Measurements from ENCODE around the gene LIPA.
"Not testable (repeated sequence)": the region's sequence is repeated elsewhere in the genome, so short reads cannot be mapped to it uniquely, and the experiment has no call there.

Gene LIPA

DNA sequence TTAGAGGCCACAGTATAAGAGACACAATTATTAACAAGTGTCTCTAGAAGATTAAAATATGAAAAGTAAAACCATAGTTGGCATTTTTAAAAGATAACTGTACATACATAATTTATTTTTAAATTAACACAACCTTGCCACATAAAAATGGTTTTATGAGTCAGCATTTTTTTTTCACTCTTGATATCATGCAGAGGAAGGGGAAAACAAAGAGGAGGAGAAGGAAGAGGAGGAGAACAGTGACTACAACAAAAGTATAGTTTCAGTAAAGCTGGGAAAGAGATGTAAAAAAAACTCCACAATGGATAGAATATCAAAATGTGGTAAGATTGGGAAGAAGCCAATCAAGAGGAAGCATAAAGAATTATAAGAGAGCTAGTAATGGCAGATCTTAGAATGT lies 78.5 kb downstream of the LIPA start:
- no peak for DNase-seq
- H3K4me3 ChIP-seq (ENCODE audit: insufficient read depth, low read depth, low read length, poor library complexity, severe bottlenecking): no peak overlapping the region
- H3K27me3 ChIP-seq (replicated peaks; ENCODE audit: control insufficient read depth, insufficient read depth, low read length, poor library complexity, severe bottlenecking): no peaks in the 10 kb centered on the region
- no peaks in the 10 kb centered on the region for H3K4me1 ChIP-seq (ENCODE audit: control insufficient read depth, insufficient read depth, low read length, poor library complexity, severe bottlenecking)
- no peak overlapping the region for H3K27ac ChIP-seq (ENCODE audit: insufficient read depth, low read length, poor library complexity, severe bottlenecking)
- no peaks in the 10 kb centered on the region for H3K9me3 ChIP-seq (ENCODE audit: control insufficient read depth, low read length)
- no peaks in the 10 kb centered on the region for H3K36me3 ChIP-seq (ENCODE audit: control insufficient read depth, insufficient read depth, low read length)

DNA sequence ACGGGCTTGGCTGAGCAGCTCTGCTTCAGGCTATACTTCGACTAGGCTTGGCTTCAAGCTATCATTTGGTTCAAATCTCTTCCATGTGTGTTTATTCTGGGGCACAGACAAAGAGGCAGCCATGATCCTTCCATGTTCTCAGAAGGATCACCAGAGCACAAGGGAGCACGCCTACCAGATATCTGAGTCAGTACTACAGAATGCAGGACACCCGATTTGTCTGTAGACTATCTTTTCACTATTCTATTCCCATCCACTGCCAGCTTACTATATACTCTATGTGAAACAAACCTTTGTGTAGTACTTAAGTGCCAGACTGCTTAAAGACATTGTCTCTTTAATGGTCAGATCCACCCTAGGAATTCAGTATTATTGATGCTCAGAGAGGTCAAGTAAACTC lies 79.6 kb downstream of the LIPA start:
- Histone ChIP-seq H3K36me3 (ENCODE audit: control insufficient read depth, insufficient read depth, low read length) (no peaks in the 10 kb centered on the region), H3K9me3 (ENCODE audit: control insufficient read depth, low read length) (no peaks in the 10 kb centered on the region), H3K27me3 (replicated peaks; ENCODE audit: control insufficient read depth, insufficient read depth, low read length, poor library complexity, severe bottlenecking) (no peaks in the 10 kb centered on the region), H3K27ac (ENCODE audit: insufficient read depth, low read length, poor library complexity, severe bottlenecking) (no peak overlapping the region), H3K4me3 (ENCODE audit: insufficient read depth, low read depth, low read length, poor library complexity, severe bottlenecking) (no peak overlapping the region), H3K4me1 (ENCODE audit: control insufficient read depth, insufficient read depth, low read length, poor library complexity, severe bottlenecking) (no peaks in the 10 kb centered on the region)
- DNase-seq: no peak

DNA sequence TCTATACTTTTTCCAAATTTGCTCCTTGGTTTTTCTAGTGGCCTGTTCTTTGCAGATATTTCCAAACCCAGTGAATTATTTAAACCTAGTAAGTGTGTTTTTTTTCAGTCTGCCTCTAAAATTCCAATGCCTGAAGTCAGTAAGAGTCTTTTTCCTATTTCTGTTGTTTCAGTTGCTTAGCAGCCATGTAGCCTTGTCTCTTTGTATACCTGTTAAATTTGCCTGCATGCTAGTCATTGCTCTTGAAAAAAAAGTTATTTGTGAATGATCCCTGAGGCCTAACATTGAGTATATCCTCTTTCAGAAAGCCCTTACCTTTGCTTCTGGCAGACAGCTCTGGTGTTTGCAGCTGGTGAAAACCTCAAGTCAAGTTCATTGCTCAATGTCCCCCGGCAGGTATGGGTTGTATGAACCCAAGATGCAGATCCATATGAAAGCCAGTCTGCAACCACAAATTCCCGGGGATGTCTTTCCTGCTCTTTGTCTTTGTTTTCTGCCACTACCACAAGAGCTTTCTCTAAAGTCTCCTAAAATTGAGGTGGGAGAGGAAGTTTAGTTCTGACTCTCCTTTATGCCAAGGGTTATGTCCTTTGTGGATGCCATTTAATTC lies 80.2 kb downstream of the LIPA start:
- Histone ChIP-seq H3K27me3 (replicated peaks; ENCODE audit: control insufficient read depth, insufficient read depth, low read length, poor library complexity, severe bottlenecking) (no peaks in the 10 kb centered on the region), H3K36me3 (ENCODE audit: control insufficient read depth, insufficient read depth, low read length) (no peaks in the 10 kb centered on the region), H3K27ac (ENCODE audit: insufficient read depth, low read length, poor library complexity, severe bottlenecking) (no peak overlapping the region), H3K4me1 (ENCODE audit: control insufficient read depth, insufficient read depth, low read length, poor library complexity, severe bottlenecking) (no peaks in the 10 kb centered on the region), H3K9me3 (ENCODE audit: control insufficient read depth, low read length) (no peaks in the 10 kb centered on the region), H3K4me3 (ENCODE audit: insufficient read depth, low read depth, low read length, poor library complexity, severe bottlenecking) (no peak overlapping the region)
- no peak for DNase-seq

DNA sequence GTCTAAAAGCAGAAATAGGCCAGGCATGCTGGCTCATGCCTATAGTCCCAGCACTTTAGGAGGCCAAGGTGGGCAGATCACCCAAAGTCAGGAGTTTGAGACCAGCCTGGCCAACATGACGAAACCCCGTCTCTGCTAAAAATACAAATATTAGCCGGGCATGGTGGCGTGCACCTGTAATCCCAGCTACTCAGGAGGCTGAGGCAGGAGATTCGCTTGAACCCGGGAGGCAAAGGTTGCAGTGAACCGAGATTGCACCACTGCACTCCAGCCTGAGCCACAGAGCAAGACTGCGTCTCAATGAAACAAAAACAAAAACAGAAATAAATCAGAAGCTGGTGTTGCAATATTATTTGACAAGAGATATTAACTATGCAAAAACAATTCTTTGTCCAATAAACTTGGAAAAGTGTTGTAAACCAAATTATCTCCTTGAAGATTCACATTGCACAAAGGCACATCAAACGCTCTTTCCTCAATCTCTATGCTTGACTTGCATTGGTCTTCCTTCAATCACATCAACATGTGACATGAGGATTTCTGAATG lies 83.1 kb downstream of the LIPA start:
- H3K27me3 ChIP-seq (replicated peaks; ENCODE audit: control insufficient read depth, insufficient read depth, low read length, poor library complexity, severe bottlenecking); H3K4me3 ChIP-seq (ENCODE audit: insufficient read depth, low read depth, low read length, poor library complexity, severe bottlenecking); H3K27ac ChIP-seq (ENCODE audit: insufficient read depth, low read length, poor library complexity, severe bottlenecking); H3K4me1 ChIP-seq (ENCODE audit: control insufficient read depth, insufficient read depth, low read length, poor library complexity, severe bottlenecking); H3K9me3 ChIP-seq (ENCODE audit: control insufficient read depth, low read length); H3K36me3 ChIP-seq (ENCODE audit: control insufficient read depth, insufficient read depth, low read length); DNase-seq: not testable (repeated sequence)

DNA sequence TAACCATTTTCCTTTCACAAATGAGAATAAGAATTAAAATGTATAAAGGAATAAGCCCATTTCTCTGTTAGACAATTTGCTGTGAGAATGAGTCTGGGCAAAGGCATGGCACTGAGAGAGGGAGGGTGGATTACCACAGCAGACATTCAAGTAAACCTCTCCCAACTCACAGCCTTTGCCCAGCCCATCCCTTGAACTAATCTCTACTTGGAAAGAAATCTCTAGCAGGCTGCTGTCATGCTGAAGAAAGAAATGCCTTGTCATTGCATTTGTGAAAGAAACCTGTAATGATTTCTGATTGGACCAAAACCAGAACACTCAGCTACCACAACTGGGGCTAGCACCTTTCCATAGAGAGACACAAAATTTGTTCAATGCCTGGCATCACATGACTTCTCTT lies 83.7 kb downstream of the LIPA start:
- no peaks in the 10 kb centered on the region for H3K9me3 ChIP-seq (ENCODE audit: control insufficient read depth, low read length)
- H3K27ac ChIP-seq (ENCODE audit: insufficient read depth, low read length, poor library complexity, severe bottlenecking): no peak overlapping the region
- H3K36me3 ChIP-seq (ENCODE audit: control insufficient read depth, insufficient read depth, low read length): no peaks in the 10 kb centered on the region
- no peak overlapping the region for H3K4me3 ChIP-seq (ENCODE audit: insufficient read depth, low read depth, low read length, poor library complexity, severe bottlenecking)
- H3K4me1 ChIP-seq (ENCODE audit: control insufficient read depth, insufficient read depth, low read length, poor library complexity, severe bottlenecking): peaks cover 4% of the 10 kb centered on the region
- no peaks in the 10 kb centered on the region for H3K27me3 ChIP-seq (replicated peaks; ENCODE audit: control insufficient read depth, insufficient read depth, low read length, poor library complexity, severe bottlenecking)
- no peak for DNase-seq

DNA sequence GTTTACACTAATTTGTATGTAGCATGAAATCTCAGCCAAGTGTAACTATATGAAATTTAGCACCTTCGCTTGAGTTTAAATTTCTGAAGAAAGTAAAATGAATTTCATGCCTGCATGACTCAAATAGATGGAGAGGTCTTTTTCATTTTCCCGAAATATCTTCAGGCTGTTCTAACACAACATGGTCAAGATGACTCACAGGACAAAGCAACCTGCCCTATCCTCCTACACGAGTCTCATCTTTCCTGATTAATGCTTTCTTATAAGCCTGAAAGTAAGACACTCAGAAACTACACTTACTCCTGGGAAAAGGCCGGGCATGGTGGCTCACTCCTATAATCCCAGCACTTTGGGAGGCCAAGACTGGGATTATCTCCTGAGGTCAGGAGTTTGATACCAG lies 85.7 kb downstream of the LIPA start:
- Histone ChIP-seq H3K27me3 (replicated peaks; ENCODE audit: control insufficient read depth, insufficient read depth, low read length, poor library complexity, severe bottlenecking) (no peaks in the 10 kb centered on the region), H3K4me1 (ENCODE audit: control insufficient read depth, insufficient read depth, low read length, poor library complexity, severe bottlenecking) (peaks cover 4% of the 10 kb centered on the region), H3K36me3 (ENCODE audit: control insufficient read depth, insufficient read depth, low read length) (no peaks in the 10 kb centered on the region), H3K4me3 (ENCODE audit: insufficient read depth, low read depth, low read length, poor library complexity, severe bottlenecking) (no peak overlapping the region), H3K27ac (ENCODE audit: insufficient read depth, low read length, poor library complexity, severe bottlenecking) (no peak overlapping the region), H3K9me3 (ENCODE audit: control insufficient read depth, low read length) (no peaks in the 10 kb centered on the region)
- DNase-seq: no peak

DNA sequence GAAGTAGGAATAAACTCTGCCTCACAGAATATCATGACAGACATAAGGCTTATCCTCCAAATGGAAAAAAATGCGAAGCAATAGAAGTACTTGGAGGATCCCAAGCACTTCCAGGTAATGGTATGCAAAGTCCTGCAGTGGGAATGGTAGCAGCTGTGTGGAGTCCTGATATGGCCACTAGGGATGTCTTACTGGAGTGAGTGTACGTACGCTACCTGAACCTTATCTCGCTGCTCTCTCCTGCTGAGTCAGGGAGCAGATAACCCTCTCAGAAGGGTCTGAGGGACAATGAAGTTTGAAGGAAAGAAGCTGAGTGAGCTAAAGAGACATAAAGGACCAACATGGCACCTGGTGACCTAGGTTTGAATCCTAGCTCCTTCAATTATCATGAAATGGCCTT lies 86.7 kb downstream of the LIPA start:
- peaks cover 4% of the 10 kb centered on the region for H3K4me1 ChIP-seq (ENCODE audit: control insufficient read depth, insufficient read depth, low read length, poor library complexity, severe bottlenecking)
- no peak overlapping the region for H3K4me3 ChIP-seq (ENCODE audit: insufficient read depth, low read depth, low read length, poor library complexity, severe bottlenecking)
- no peaks in the 10 kb centered on the region for H3K36me3 ChIP-seq (ENCODE audit: control insufficient read depth, insufficient read depth, low read length)
- no peaks in the 10 kb centered on the region for H3K9me3 ChIP-seq (ENCODE audit: control insufficient read depth, low read length)
- no peaks in the 10 kb centered on the region for H3K27me3 ChIP-seq (replicated peaks; ENCODE audit: control insufficient read depth, insufficient read depth, low read length, poor library complexity, severe bottlenecking)
- H3K27ac ChIP-seq (ENCODE audit: insufficient read depth, low read length, poor library complexity, severe bottlenecking): no peak overlapping the region
- DNase-seq: no peak

DNA sequence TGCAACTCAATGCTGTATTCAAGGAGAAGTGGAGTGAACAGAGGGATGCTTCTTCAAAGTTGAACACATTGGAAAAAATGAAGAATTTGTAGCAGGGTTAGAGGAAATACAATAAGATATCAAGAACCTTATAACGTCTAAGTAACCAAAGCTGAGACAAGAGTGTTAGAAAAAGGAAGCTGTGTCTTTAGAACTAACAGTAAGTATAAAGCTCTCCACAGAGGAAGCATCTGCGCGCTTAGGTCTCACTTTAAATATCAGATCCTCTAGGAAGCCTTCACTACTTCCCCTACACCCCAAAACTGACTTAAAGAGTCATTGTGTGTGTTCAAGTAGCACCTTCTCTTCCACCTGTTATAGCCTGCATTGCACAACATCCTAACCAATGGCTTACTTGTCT lies 87.5 kb downstream of the LIPA start:
- H3K27me3 ChIP-seq (replicated peaks; ENCODE audit: control insufficient read depth, insufficient read depth, low read length, poor library complexity, severe bottlenecking): no peaks in the 10 kb centered on the region
- DNase-seq: no peak
- H3K36me3 ChIP-seq (ENCODE audit: control insufficient read depth, insufficient read depth, low read length): no peaks in the 10 kb centered on the region
- H3K4me3 ChIP-seq (ENCODE audit: insufficient read depth, low read depth, low read length, poor library complexity, severe bottlenecking): peak overlapping the region; percentile 33
- no peaks in the 10 kb centered on the region for H3K9me3 ChIP-seq (ENCODE audit: control insufficient read depth, low read length)
- H3K4me1 ChIP-seq (ENCODE audit: control insufficient read depth, insufficient read depth, low read length, poor library complexity, severe bottlenecking): peaks cover 4% of the 10 kb centered on the region
- no peak overlapping the region for H3K27ac ChIP-seq (ENCODE audit: insufficient read depth, low read length, poor library complexity, severe bottlenecking)
